SU-DHL-6 (cell line): ENCODE results near the gene COL15A1.

ENCODE experiments used
- H2AFZ ChIP-seq: fragments of 200-600 bp; sonication (generic); 2 replicates; pipeline ENCODE4 v1.6.1; 2014; ENCODE audit warnings: low read depth, mild to moderate bottlenecking, moderate library complexity, mixed read lengths, antibody characterized with exemption, low read length; ENCODE audit not compliant: severe bottlenecking
- H3F3A ChIP-seq: fragments of 200-600 bp; shearing (Covaris generic); 2 replicates; pipeline ENCODE4 v1.6.0; 2016; ENCODE audit warnings: antibody characterized with exemption, mild to moderate bottlenecking; ENCODE audit not compliant: insufficient read depth
- H3K27ac ChIP-seq: fragments of 200-600 bp; sonication (generic); 2 replicates; pipeline ENCODE4 v1.5.1; 2016; ENCODE audit warnings: low read depth, mild to moderate bottlenecking, low read length, moderate library complexity, mixed read lengths
- H3K27me3 ChIP-seq: fragments of 200-600 bp; sonication (generic), shearing (Covaris generic); 2 replicates; pipeline ENCODE4 v1.6.0; 2014; ENCODE audit warnings: mild to moderate bottlenecking, low read length
- H3K36me3 ChIP-seq: fragments of 200-600 bp; sonication (generic); 2 replicates; pipeline ENCODE4 v1.6.1; 2014; ENCODE audit warnings: mild to moderate bottlenecking, low read length, mixed read lengths
- H3K4me2 ChIP-seq: fragments of 300-600, 200-600 bp; shearing (Covaris generic), sonication (generic); 2 replicates; pipeline ENCODE4 v1.6.0; 2014; ENCODE audit warnings: low read length, low read depth, mild to moderate bottlenecking; ENCODE audit not compliant: poor library complexity, severe bottlenecking
- H3K4me3 ChIP-seq: fragments of 200-600 bp; sonication (generic); 2 replicates; pipeline ENCODE4 v1.5.1; 2014; ENCODE audit warnings: antibody characterized with exemption, low read length, mild to moderate bottlenecking, mixed read lengths; ENCODE audit not compliant: insufficient read depth, poor library complexity, severe bottlenecking
- H3K79me2 ChIP-seq: fragments of 200-600 bp; sonication (generic); 2 replicates; pipeline ENCODE4 v1.6.1; 2014; ENCODE audit warnings: mild to moderate bottlenecking, low read length, moderate library complexity; ENCODE audit not compliant: insufficient read depth
- H3K9ac ChIP-seq: fragments of 200-600 bp; sonication (generic); 2 replicates; pipeline ENCODE4 v1.7.0; 2014; ENCODE audit warnings: mild to moderate bottlenecking, low read length
- H3K9me2 ChIP-seq: fragments of 200-600 bp; sonication (generic); replicated peaks from 2 replicates; pipeline ENCODE4 v1.6.1; 2014; ENCODE audit warnings: low read length; ENCODE audit not compliant: insufficient read depth
- H3K9me3 ChIP-seq: fragments of 200-600 bp; sonication (generic); 2 replicates; pipeline ENCODE4 v1.6.1; 2014; ENCODE audit warnings: low read length, mixed read lengths; ENCODE audit not compliant: insufficient read depth
- H4K20me1 ChIP-seq: fragments of 200-600 bp; sonication (generic); 2 replicates; pipeline ENCODE4 v1.6.1; 2014; ENCODE audit warnings: low read depth, mild to moderate bottlenecking, antibody characterized with exemption, low read length, moderate library complexity, mixed read lengths
- EZH2phosphoT487 ChIP-seq: fragments of 200-600 bp; sonication (generic), shearing (Covaris generic); conservative IDR thresholded peaks from 2 replicates; pipeline ENCODE4 v1.6.1; 2018; ENCODE audit warnings: mild to moderate bottlenecking, antibody characterized with exemption, low read length, moderate library complexity, mixed read lengths
- TF ChIP-seq, protein P1 (sequence below): fragments of 200-600 bp; sonication (generic); IDR thresholded peaks from one replicate; pipeline ENCODE4 v1.5.1; 2017; ENCODE audit warnings: antibody characterized with exemption, mild to moderate bottlenecking, low read length, moderate library complexity; ENCODE audit not compliant: insufficient read depth, poor library complexity, severe bottlenecking

COL15A1 gene

DNA sequence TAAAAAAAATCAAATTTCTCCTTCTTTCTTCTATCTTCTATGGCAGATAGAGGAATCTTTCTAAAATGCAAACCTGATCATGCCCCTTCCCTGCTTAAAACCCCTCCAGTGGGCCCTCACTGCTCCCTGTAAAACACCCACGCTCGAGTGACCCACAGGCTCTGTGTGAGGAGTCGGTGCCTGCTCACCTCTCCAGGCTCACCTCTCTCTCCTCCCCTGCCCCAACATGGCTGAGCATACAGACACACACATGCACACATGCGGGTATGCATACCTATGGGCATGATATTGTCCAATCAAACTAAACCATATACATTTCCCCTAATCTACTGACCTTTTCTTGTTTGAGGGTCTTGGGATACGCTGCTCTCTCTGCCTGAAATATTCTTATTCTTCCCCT is 40.8 kb upstream of the COL15A1 start:
- no peak overlapping the region for H3K4me3 ChIP-seq
- no peaks in the 10 kb centered on the region for H3K79me2 ChIP-seq
- no peak overlapping the region for H3K9ac ChIP-seq
- H3K36me3 ChIP-seq: no peaks in the 10 kb centered on the region
- TF ChIP-seq, protein P1, sequence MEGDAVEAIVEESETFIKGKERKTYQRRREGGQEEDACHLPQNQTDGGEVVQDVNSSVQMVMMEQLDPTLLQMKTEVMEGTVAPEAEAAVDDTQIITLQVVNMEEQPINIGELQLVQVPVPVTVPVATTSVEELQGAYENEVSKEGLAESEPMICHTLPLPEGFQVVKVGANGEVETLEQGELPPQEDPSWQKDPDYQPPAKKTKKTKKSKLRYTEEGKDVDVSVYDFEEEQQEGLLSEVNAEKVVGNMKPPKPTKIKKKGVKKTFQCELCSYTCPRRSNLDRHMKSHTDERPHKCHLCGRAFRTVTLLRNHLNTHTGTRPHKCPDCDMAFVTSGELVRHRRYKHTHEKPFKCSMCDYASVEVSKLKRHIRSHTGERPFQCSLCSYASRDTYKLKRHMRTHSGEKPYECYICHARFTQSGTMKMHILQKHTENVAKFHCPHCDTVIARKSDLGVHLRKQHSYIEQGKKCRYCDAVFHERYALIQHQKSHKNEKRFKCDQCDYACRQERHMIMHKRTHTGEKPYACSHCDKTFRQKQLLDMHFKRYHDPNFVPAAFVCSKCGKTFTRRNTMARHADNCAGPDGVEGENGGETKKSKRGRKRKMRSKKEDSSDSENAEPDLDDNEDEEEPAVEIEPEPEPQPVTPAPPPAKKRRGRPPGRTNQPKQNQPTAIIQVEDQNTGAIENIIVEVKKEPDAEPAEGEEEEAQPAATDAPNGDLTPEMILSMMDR: no peak
- no peak for TF ChIP-seq EZH2phosphoT487
- H4K20me1 ChIP-seq: no peaks in the 10 kb centered on the region
- no peaks in the 10 kb centered on the region for H3K9me2 ChIP-seq
- no peaks in the 10 kb centered on the region for H3F3A ChIP-seq
- H2AFZ ChIP-seq: no peak overlapping the region
- no peaks in the 10 kb centered on the region for H3K27me3 ChIP-seq
- H3K9me3 ChIP-seq: no peaks in the 10 kb centered on the region
- H3K27ac ChIP-seq: no peak overlapping the region
- no peak overlapping the region for H3K4me2 ChIP-seq

DNA sequence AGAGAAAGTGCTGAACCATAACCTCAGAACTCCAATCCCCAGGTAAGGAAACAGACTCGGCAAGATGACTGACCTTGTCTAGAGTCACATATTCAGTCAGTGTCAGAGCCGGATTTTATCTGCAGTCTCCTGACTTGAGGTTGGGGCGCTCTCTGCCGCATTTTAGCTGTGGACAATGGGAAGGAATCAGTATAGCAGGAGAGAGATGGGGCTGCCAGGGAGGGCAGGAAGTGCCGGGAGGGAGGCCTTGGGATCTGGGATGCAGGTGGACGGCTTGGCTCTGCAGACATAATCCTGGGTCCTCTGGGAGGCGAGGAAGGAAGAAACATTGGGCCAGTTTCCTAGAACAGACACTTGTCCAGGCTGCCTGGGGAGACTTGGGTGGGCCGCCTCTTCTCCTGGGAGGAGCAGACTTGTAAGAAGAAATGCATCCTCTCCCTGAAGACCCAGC is 39.7 kb upstream of the COL15A1 start:
- TF ChIP-seq, protein P1: no peak
- TF ChIP-seq EZH2phosphoT487: no peak
- Histone ChIP-seq H3K9ac (no peak overlapping the region), H4K20me1 (no peaks in the 10 kb centered on the region), H2AFZ (no peak overlapping the region), H3K4me3 (no peak overlapping the region), H3K36me3 (no peaks in the 10 kb centered on the region), H3K4me2 (no peak overlapping the region), H3F3A (no peaks in the 10 kb centered on the region), H3K9me2 (no peaks in the 10 kb centered on the region), H3K79me2 (no peaks in the 10 kb centered on the region), H3K27me3 (no peaks in the 10 kb centered on the region), H3K27ac (no peak overlapping the region), H3K9me3 (no peaks in the 10 kb centered on the region)

DNA sequence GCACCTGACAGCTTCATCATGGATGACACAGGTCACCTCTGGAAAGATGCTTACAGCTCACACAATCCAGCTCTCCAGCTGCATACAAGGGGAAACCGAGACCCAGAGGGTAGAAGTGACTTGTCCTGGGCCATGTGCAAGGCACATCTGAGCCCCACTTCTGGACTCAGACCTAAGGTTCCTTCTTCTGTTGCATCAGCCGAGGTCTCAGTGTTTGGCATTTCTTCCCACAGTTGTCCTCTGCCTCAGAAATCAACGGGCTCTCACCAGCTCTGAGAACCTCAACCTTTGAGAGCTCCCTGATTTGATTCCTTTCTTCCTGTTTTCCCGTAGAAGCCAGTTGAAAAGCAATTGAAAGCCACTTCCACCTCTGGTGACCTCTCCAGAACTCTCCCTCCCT is 38.7 kb upstream of the COL15A1 start:
- Histone ChIP-seq H3K79me2 (no peaks in the 10 kb centered on the region), H4K20me1 (no peaks in the 10 kb centered on the region), H3K27me3 (no peaks in the 10 kb centered on the region), H3K36me3 (no peaks in the 10 kb centered on the region), H3K9ac (no peak overlapping the region), H3K9me3 (no peaks in the 10 kb centered on the region), H3K4me3 (no peak overlapping the region), H3K9me2 (no peaks in the 10 kb centered on the region), H3K4me2 (no peak overlapping the region), H2AFZ (no peak overlapping the region), H3K27ac (no peak overlapping the region), H3F3A (no peaks in the 10 kb centered on the region)
- TF ChIP-seq EZH2phosphoT487: no peak

DNA sequence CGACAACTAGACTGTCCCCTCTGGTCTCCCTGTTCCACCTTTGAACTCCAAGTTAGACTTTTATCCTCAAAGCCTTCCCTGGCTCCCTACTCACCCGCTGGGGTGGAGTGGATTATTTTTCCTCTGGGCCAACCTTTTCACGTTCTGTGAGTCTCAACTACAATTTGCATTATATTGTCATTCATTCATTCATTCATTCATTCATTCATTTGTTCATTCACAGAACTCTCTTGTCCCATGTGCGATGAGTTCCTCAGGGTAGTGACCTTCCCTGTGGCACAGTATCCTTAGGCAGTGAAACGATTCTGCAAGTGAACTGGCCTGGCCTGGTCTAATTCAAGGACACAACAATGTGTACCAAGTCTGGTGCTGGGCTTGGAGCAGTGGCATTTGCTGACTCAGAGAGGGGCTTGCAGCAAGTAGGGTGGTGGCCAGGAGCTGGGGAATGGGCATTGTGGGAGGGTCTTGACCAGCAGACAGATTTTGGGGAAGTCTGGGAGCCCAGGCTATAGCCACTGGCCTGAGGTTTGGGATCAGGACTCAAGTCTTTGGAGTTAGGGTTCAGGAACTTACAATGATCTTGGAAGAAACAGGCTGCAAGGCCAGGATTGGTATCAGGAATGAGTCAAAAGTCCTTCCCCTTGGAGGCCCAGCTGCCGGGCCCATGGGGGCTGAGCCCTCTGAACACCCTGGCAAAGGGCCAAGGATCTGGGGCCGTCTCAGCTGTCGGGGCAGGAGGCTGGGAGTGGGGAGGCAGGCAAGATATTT is 37.2 kb upstream of the COL15A1 start:
- Histone ChIP-seq H3K27me3 (no peaks in the 10 kb centered on the region), H3K9me3 (no peaks in the 10 kb centered on the region), H4K20me1 (no peaks in the 10 kb centered on the region), H3F3A (no peaks in the 10 kb centered on the region), H3K9ac (no peak overlapping the region), H3K4me3 (no peak overlapping the region), H2AFZ (no peak overlapping the region), H3K36me3 (no peaks in the 10 kb centered on the region), H3K9me2 (no peaks in the 10 kb centered on the region), H3K27ac (no peak overlapping the region), H3K79me2 (no peaks in the 10 kb centered on the region), H3K4me2 (no peak overlapping the region)
- TF ChIP-seq EZH2phosphoT487: no peak
- TF ChIP-seq, protein P1: no peak
